Measurements from ENCODE around the gene LRP1-AS. TPM values are rescaled to one million over a fixed set of nuclear protein-coding genes. Genes with fewer than 3 reads are reported as not detected.

The LRP1-AS gene
- total RNA-seq, 1 donor from 2014 or later: not detected

DNA sequence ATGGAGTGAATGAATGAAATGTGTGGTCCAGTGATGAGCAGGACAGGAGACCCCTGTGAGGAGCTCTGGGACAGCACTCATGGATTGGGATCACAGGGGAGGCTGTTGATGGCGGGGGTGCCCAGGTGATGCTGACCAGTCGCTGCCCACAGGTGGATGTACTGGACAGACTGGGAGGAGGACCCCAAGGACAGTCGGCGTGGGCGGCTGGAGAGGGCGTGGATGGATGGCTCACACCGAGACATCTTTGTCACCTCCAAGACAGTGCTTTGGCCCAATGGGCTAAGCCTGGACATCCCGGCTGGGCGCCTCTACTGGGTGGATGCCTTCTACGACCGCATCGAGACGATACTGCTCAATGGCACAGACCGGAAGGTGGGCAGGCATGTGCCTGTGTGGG lies 13.3 kb upstream of the LRP1-AS start:
- H3K27ac ChIP-seq (replicated peaks): no peak overlapping the region
- TF ChIP-seq, protein P1, sequence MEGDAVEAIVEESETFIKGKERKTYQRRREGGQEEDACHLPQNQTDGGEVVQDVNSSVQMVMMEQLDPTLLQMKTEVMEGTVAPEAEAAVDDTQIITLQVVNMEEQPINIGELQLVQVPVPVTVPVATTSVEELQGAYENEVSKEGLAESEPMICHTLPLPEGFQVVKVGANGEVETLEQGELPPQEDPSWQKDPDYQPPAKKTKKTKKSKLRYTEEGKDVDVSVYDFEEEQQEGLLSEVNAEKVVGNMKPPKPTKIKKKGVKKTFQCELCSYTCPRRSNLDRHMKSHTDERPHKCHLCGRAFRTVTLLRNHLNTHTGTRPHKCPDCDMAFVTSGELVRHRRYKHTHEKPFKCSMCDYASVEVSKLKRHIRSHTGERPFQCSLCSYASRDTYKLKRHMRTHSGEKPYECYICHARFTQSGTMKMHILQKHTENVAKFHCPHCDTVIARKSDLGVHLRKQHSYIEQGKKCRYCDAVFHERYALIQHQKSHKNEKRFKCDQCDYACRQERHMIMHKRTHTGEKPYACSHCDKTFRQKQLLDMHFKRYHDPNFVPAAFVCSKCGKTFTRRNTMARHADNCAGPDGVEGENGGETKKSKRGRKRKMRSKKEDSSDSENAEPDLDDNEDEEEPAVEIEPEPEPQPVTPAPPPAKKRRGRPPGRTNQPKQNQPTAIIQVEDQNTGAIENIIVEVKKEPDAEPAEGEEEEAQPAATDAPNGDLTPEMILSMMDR (IDR thresholded peaks at IDR 0.05; ENCODE audit: borderline replicate concordance): no peak
- H3K27me3 ChIP-seq (ENCODE audit: low read depth): no peaks in the 10 kb centered on the region
- peaks cover 17% of the 10 kb centered on the region for H3K4me1 ChIP-seq
- intact Hi-C loops (cut with micrococcal nuclease): no loop called here
- no peaks in the 10 kb centered on the region for H3K9me3 ChIP-seq (replicated peaks)
- H3K36me3 ChIP-seq: peaks cover 100% of the 10 kb centered on the region
- no peak overlapping the region for H3K4me3 ChIP-seq
- no peak for DNase-seq

DNA sequence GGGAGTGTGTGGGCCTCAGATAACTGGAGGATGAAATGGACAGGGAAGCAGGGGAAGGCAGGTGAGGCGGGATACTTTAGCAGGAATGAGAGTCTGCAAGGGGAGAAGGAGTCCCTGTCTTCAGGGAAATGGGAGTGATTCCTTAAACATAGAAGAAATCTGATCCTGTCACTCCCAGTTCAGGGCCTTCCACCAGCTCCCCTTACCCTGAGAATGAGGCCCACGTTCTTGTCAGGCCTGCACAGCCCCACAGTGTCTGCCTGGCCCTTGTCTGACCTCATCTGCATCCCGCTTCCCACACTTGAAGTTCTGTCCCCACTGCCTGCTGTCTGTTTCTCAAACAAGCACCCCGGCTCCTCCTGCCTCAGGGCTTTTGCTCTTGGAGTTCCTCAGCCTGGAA lies 12.6 kb upstream of the LRP1-AS start:
- peak overlapping the region; percentile 30 for H3K27ac ChIP-seq (replicated peaks)
- H3K27me3 ChIP-seq (ENCODE audit: low read depth): no peaks in the 10 kb centered on the region
- no peak for DNase-seq
- no peak overlapping the region for H3K4me3 ChIP-seq
- peaks cover 100% of the 10 kb centered on the region for H3K36me3 ChIP-seq
- no peaks in the 10 kb centered on the region for H3K9me3 ChIP-seq (replicated peaks)
- peaks cover 17% of the 10 kb centered on the region for H3K4me1 ChIP-seq
- intact Hi-C loops (cut with micrococcal nuclease): no loop called here
- TF ChIP-seq, protein P1 (IDR thresholded peaks at IDR 0.05; ENCODE audit: borderline replicate concordance): no peak

DNA sequence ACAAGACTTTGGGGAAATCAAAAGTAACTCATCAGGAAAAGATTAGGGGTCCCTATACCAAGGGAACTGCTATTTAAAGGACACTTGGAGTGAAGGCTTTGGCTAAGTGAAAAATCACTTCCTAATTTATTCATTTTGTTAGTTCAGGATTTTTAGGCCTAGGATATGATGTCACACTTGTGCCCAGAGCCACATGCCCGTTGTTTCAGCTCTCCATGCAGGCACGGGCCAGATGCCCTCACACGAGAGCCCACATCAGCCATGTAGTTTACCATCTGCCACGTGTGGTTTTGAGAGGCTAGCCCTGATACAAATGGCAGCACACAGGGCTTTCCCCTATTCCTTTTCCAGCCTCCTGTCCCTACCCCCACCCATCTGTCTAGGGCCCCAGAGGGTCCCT lies 11.9 kb upstream of the LRP1-AS start:
- no peaks in the 10 kb centered on the region for H3K9me3 ChIP-seq (replicated peaks)
- no peak for DNase-seq
- peak overlapping the region; percentile 30 for H3K27ac ChIP-seq (replicated peaks)
- intact Hi-C loops (cut with micrococcal nuclease): no loop called here
- H3K4me3 ChIP-seq: no peak overlapping the region
- peaks cover 20% of the 10 kb centered on the region for H3K4me1 ChIP-seq
- TF ChIP-seq, protein P1 (IDR thresholded peaks at IDR 0.05; ENCODE audit: borderline replicate concordance): no peak
- H3K27me3 ChIP-seq (ENCODE audit: low read depth): no peaks in the 10 kb centered on the region
- H3K36me3 ChIP-seq: peaks cover 100% of the 10 kb centered on the region

DNA sequence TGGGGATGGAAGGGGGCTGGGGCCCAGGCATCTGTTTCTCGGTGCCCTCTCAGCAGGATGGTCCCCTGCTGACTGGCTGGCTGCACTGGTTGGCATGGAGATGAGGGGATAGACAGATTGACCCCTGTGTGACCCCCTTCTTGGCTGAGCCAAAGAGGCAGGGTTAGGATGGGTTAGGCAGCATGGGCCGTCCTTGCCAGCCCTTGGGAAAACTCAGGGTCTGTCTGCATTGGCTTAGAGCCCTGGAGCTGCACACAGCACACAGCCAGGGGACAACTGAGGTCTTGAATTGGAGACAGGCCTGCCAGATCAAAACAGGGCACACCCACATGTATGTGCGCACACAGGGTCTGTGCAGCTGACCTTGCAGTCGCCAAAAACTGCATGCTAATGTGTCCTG lies 11.2 kb upstream of the LRP1-AS start:
- no peaks in the 10 kb centered on the region for H3K27me3 ChIP-seq (ENCODE audit: low read depth)
- no peaks in the 10 kb centered on the region for H3K9me3 ChIP-seq (replicated peaks)
- TF ChIP-seq, protein P1 (IDR thresholded peaks at IDR 0.05; ENCODE audit: borderline replicate concordance): no peak
- H3K4me1 ChIP-seq: peaks cover 25% of the 10 kb centered on the region
- H3K4me3 ChIP-seq: no peak overlapping the region
- peaks cover 100% of the 10 kb centered on the region for H3K36me3 ChIP-seq
- intact Hi-C loops (cut with micrococcal nuclease): no loop called here
- DNase-seq: no peak
- peak overlapping the region; percentile 30 for H3K27ac ChIP-seq (replicated peaks)

DNA sequence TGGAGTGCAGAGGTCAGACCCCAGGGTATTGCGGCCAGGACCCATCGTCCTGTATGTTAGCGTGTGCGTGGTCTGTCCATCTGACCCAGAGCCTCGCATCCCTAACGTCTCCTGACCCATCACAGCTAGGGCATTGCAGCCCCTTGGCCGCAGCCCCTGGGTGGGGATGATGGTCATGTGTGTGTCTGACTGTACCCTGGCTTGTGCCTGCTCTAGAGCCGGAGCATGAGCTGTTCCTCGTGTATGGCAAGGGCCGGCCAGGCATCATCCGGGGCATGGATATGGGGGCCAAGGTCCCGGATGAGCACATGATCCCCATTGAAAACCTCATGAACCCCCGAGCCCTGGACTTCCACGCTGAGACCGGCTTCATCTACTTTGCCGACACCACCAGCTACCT lies 10.8 kb upstream of the LRP1-AS start:
- Histone ChIP-seq H3K27ac (replicated peaks) (peak overlapping the region; percentile 30), H3K36me3 (peaks cover 96% of the 10 kb centered on the region), H3K4me3 (no peak overlapping the region), H3K4me1 (peaks cover 29% of the 10 kb centered on the region), H3K9me3 (replicated peaks) (no peaks in the 10 kb centered on the region), H3K27me3 (ENCODE audit: low read depth) (no peaks in the 10 kb centered on the region)
- DNase-seq: no peak
- TF ChIP-seq, protein P1 (IDR thresholded peaks at IDR 0.05; ENCODE audit: borderline replicate concordance): no peak
- intact Hi-C loops (cut with micrococcal nuclease): no loop called here
